Stimulated activated CD4-positive, alpha-beta T cell treated with anti-CD3 and anti-CD28 coated beads, TNF-alpha, amount 100 ng/mL, for 4 hours (primary cell): ENCODE data around the gene CD55.

Source experiments
- DNase-seq, 3 experiments: peaks; one replicate each; pipeline ENCODE4 v3.0.0-alpha.2; 2020; ENCODE audit warnings: low read depth in 3 of 3

Gene CD55, protein sequence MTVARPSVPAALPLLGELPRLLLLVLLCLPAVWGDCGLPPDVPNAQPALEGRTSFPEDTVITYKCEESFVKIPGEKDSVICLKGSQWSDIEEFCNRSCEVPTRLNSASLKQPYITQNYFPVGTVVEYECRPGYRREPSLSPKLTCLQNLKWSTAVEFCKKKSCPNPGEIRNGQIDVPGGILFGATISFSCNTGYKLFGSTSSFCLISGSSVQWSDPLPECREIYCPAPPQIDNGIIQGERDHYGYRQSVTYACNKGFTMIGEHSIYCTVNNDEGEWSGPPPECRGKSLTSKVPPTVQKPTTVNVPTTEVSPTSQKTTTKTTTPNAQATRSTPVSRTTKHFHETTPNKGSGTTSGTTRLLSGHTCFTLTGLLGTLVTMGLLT

DNA sequence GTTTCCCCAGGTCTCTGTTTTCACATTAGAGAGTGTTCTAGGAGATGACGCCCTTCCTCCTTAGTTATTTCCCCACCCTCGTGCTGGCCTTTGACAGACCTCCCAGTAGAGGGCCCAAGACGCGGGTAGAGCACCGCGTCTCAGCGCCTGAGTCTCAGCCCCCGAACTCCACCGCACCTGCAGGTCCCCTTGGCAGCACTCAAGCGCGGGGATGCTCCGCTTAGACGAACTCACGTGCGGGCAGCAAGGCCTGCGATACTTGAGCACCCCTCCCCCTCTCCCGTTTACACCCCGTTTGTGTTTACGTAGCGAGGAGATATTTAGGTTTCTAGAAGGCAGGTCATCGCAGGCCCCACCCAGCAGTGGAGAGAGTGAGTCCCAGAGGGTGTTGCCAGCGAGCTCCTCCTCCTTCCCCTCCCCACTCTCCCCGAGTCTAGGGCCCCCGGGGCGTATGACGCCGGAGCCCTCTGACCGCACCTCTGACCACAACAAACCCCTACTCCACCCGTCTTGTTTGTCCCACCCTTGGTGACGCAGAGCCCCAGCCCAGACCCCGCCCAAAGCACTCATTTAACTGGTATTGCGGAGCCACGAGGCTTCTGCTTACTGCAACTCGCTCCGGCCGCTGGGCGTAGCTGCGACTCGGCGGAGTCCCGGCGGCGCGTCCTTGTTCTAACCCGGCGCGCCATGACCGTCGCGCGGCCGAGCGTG is at the start of gene CD55:
CD55 (plus strand) TSS at position 600 of the 711 bp plus-strand sequence; CDS start at position 688, 88 bp downstream.
- peak; percentile 80 to 92 (median 92) for DNase-seq

DNA sequence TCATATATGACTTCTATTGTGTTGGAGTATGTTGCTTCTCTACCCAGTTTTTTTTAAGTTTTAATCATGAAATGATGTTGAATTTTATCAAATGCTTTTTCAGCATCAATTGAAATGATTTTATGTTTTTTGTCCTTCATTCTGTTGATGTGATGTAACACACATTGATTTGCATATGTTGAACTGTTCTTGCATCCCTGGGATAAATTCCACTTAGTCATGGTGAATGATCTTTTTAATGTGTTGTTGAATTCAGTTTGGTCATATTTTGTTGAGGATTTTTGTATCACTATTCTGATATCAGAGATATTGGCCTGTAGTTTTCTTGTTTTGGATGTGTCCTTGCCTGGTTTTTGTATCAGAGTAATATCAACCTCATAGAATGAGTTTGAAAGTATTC is 46.6 kb upstream of the CD55 start:
- DNase-seq, result no peak

DNA sequence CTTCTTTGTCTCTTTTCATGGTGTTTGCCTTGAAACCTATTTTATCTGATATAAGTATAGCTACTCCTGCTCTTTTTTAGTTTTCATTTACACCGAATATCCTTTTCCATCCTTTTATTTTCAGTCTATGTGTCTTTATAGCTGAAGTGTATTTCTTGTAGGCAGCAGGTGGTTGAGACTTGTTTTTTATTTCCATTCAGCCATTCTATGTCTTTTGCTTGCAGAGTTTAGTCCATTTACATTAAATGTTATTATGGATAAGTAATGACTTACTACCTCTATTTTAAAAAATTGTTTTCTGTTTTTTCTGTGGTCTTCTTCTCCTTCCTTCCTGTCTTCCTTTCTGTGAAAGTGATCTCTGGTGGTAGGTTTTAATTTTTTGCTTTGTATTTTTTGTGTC is 45.0 kb upstream of the CD55 start:
- DNase-seq, result no peak

DNA sequence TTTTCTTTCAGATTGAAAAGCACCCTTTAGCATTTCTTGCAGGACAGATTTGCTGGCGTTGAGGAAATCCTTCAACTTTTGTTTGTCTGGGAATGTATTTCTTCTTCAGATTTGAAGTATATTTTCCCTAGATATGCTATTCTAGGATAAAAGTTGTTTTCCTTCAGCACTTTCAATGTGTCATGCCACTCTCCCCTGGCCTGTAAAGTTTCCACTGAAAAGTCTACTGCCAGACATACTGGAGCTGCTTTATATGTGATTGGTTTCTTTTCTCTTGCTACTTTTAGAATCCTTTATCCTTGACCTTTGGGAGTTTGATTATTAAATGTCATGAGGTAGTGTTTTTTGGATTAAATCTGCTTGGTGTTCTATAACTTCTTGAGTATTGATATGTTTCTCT is 44.2 kb upstream of the CD55 start:
- DNase-seq, result no peak

DNA sequence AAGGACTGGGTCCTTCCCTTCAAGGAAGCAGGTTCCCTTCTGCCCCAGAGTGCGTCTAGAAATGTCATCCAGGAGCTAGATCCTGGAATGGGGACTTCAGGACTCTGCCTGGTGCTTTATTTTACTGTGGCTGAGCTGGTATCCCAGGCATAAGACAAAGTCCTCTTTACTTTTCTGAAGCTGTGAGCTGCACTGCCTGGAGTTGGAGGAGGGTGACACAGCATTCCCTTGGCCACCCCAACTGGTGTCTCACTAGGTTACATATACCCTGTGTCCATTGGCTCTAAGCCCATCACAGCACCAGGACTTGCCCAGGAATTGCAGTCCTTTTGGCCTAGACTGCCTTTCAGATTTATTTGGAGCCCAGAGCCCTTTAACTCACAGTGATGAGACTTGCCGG is 41.8 kb upstream of the CD55 start:
- DNase-seq, result no peak

DNA sequence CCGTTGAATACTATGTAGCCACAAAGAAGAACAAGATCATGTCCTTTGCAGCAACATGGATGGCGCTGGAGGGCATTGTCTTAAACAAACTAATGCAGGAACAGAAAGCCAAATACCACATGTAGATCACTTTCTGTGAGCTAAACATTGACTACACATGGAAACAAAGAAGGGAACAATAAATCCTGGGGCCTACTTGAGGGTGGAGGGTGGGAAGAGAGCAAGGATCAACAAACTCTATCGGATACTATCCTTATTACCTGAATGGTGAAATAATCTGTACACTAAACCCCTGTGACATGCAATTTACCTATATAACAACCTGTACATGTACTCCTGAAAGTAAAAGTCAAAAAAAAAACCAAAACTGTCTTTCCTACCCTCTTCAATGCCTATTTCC is 40.8 kb upstream of the CD55 start:
- DNase-seq, result no peak

DNA sequence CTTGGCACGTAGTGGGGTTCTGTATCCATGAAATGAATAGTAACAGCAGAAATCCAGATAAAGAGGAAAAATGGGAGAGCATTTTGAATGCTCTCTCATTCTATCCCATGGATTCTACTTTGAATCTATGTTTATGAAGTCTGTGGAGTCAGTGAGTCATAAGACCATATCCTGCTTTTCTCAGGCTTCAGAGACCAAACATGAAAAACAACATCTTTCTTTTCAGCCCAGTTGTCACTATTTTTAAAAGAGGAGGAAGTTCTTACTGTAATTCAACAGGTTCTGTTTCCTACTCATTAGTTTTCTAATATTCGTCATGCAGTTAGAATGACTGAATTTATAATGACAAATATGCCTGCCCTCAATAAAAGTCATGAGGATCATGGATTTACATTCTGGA is 39.4 kb upstream of the CD55 start:
- no peak for DNase-seq

DNA sequence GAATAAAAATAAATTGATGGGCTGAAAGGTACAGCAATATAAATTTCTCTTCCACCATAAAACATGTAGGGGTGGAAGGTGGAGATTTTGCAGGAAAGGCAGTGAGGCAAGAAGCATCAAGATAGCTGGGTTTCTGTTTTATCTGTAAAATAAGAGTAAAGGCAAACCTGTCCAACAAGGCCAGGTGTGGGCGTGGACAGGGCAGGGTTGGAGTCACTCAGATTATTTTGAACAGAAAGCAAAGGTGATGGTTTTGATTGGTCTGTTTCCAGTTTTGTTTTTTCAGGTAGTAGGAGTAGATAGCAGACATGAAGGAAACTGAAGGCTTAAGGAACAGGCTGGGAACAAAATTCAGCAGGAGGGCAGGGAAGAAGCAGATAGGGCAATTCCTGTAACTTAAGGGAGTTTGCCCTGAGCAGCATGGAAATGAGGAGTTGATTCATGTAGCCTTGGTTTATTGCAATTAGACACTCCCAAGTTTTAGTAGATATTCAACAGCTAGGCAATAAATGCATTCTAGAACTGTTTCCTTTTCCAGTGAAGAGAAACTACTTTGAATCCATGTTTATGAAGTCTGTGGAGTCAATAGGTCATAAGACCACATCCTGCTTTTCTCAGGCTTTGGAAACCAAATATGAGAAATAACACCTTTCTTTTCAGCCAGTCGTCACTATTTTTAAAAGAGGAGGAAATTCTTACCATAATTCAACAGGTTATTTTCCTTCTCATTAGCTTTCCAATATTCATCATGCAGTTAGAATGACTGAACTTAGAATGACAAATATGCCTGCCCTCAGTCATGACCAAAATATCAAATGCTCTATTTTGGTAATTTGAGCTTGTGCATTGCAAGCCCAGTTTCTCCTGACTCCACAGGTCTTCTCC is 38.7 kb upstream of the CD55 start:
- no peak for DNase-seq

DNA sequence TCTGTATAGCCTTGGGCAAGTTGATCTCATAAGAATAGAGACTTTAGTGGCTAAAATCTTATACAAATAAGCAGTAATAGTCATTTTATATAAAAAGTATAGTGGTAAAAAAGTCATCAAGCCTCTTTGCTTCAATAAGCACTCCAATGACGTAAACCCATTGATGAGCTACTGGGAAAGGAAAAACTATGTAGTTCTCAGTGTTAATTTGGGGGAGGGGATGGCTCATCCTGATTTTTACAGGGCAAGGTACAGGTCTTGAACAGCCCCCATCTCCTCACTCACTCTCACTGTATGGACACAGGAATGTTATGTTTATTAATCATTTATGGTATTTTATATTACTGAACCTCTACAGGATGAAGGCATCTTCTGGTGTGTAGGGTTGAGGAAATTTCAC is 38.1 kb upstream of the CD55 start:
- DNase-seq, result no peak

DNA sequence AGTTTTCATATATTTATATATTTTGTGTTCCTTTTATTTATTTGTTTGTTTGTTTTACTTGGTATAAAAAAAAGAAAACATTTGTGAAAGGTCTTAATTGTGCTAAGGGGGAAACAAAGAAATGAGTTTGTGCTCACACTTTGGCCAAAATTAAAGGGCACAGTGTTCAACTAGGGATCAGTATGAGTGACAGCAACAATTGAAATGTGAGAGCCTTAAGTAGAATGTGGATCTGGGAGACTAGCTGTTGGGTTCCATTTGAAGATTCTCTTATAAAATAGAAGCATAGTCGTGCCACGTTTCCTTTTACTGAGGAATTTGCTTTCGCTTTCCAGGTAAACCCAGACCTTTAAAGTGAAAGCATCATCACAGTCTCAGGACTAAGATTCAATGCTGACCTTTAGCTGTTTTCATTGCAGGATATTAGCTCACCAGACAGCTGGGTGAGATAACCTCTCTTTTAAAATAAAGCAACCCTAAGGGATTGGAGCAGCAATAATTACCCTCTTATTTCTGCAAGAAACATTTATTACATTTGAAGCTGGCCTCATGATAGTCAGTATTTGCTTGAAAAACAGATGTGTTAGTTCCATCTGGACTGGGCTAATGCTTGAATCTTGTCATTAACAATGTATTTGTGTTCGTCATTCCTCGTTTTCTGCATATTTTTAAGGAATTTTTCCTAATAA is 37.1 kb upstream of the CD55 start:
- DNase-seq, result no peak

DNA sequence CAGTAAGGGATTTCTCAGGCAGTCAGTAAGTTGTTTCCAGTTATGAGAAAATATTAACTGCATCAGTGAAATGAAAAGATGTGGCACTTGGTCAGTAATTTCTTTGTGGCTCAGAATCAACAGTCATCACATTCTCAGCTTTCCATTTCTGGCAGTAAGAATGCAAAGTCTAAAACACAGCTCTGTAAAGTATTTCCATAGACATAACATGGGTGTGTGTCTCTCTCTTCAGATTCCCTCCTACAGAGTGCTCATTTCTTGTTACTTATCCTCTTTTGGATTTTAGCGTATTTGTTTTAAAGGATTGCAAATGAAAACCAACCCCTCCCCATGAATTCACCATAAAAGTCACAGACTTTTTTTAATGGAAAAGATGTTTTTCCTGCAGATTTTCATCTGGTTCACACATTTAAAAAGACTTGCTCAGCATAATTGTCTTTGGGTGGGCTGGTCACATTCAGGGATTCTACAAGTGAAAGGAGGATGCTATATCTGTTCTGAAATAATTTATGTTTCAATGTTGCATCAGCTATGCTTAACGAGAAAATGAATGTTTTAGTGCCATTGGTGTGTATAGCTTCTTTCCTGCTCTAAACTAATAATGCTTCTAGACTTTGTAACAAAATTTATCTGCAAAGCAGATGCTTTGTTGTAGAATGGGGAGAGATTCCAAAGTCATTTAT is 34.6 kb upstream of the CD55 start:
- DNase-seq, result no peak

DNA sequence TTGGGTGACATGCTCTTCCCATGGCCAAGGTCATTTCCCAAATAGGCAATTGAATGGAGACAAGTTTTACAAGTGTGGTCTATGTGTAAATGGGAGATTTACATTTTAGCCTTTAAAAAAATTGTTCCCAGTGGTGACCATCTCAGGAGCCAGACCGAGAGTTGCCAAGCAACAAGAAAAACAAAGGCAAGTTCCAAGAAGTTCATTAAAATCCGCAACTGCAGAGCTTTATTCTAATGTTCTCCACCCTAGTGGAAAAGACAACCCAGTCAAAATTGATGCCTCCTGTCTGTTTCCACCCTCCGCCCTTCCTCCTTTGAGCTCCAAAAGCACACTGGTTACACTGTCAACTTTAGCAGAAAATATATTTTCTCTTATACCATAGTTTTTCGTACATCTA is 33.2 kb upstream of the CD55 start:
- DNase-seq, result no peak

DNA sequence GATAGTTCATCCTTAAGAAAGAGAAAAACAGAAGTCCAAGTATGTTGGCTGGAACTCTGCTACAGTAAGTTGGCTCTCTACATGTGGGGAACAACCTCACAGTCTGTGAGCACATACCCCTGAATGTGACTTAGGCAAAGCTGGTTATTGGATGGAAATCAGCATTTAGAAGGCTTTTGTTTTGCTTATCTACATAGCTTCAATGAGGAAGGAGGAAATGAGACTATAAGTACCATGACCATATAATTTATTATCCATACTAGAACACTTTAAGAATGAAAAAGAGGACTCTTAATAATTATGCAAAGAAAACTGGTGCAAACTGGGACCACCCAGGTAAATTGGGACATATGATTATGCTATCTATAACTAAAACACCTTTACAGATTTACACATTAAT is 31.7 kb upstream of the CD55 start:
- DNase-seq, result no peak

DNA sequence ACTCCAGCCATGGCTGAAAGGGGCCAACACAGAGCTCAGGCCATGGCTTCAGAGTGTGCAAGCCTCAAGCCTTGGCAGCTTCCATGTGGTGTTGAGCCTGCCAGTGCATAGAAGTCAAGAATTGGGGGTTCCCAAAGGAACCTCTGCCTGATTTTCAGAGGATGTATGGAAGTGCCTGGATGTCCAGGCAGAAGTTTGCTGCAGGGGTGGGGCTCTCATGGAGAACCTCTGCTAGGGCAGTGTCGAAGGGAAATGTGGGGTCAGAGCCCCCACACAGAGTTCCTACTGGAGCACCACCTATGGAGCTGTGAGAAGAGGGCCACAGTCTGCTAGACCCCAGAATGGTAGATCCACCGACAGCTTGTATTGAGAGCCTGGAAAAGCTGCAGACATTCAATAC is 29.8 kb upstream of the CD55 start:
- no peak for DNase-seq

DNA sequence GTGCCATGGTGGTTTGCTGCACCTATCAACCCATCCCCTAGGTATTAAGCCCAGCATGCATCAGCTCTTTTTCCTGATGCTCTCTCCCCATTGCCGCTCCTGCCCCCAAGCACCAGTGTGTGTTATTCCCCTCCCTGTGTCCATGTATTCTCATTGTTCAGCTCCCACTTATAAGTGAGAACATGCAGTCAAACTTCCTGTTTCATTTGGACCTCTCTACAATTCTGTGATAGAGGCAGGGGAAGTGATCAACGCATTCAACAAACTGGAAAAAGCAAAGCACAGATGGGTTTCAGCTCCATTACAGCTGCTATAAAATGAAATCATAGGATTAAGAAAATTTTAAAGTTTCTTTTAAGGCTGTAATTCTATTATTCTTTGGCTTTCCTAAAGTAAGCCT is 23.3 kb upstream of the CD55 start:
- DNase-seq, result no peak

DNA sequence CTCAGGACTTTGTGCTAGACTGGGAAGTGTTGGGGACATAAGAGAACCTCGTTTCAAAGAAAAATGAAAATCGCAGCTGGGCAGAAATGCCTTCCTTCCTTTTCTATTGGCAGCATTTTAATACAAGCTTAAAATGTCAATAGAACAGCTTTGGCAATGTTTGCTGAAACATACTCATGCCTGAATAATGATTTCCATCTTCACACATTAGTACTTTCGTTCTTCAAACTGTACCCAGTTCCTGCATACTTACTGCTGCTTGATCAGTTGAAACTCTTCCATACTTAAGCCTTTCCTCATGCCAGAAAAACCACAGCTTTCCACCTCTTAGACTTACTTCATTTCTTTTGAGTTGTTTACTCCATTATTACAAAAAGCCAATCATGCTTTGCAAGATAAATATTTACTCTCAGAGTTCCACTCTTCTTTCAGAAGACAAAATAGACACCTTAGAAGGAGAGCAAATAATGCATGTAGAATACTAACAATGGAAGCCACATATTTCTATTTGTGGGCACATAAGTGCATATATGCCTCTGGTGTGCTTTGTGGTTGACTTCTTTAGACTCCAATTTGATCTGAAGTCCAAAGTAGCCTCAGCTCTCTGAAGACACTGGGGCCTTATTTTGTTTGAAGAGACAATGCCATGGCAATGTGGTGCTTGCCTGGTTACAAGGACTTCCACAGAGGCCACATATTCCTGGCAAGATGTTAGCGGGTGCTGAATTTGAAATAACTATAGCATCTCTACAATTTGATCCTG is 22.7 kb upstream of the CD55 start:
- no peak for DNase-seq

DNA sequence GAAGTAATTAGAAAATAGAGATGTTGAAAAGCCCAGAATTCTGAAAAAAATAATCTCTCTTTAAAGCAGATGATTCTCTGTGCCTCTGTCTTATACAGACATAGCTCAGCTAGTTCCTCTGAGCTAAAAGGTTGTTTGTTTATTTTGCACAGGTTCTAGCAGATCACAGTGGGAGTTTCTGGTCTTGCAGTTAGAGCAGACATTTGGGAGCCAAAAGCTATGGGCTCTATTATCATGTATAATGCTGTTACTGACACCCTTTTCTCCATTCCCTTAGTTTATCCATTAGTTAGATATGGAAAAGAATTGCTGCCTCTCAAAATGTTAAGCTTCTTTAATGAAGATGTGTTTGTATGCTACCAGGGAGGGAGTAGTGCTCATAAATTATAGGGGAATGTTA is 20.5 kb upstream of the CD55 start:
- no peak for DNase-seq

DNA sequence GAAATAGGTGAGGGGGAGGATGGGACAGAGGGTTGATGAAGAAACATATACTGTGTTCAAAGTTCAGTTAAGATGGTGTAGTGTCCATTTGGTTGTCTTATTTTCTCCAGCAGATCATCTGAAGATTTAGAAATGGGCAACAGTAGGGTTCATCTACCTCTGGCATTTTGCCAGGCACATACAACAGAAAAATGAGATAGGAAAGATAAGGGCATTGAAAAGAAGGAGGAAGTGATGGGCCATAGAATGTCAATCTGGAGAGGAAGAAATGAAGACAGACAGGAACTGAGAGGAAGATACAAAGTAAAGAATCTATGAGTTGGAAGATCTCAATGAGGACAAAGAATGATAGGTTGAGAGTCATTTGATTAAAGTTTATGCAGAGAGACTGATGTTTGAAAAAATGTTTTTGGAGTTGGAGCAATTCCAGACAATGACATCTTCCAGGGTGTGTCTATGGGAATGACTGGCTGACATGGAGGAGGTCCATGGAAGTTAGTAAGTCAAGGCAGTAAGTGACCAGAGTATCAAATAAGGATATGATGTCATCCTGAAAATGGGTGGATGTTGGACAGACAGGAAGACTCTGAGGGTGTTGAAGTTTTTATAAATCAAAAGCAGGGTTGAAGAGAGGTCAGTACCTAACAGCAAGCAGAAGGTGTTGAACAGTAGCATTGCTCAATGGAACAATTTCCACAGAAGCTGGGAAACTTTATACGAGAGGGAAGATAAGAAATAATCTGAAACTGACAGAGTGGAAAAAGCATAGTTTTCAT is 18.7 kb upstream of the CD55 start:
- DNase-seq, result no peak

DNA sequence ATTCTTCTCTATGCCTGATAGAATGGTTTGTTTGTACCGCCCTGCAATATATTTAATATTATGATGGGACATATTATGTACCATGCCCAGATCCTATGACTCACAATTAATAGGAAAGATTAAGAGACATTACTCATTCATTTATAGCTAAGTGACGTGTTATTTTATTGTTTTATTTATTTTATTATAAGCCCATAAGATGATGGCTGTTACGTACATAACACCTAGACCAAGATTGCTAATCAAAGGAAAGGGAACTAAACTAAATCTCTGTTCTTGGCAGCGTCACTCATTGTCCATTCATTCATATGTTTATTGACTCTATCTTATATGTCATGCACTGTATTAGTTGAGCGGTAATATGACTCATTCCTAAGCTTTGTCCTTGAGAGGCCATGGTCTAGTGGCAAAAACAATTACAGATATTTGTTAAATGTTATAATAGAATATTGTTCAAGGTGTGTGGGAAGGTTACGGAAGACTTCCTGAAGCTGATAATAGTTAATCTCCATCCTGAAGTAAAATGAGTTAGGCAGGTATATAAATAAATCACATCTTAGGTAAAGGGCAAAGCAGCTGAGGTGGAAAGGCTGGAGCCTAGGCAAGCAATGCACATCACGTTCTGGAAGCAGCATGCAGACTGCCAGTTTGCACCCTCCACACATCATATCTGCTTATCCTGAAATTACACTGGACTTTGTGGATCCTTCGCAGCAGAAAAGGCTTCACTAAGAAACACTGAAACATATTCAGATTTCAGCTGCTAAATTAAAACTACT is 16.6 kb upstream of the CD55 start:
- no peak for DNase-seq
